GM21576 (cell line): ENCODE results near the gene GARRE1.
"Not testable (repeated sequence)": the region's sequence is repeated elsewhere in the genome, so short reads cannot be mapped to it uniquely, and the experiment has no call there.

Experiments used
- ATAC-seq: cut with Tn5 transposase; IDR thresholded peaks from one replicate; pipeline ENCODE4 v1.9.1; 2021; ENCODE audit warnings: mild to moderate bottlenecking, moderate library complexity; ENCODE audit not compliant: unreplicated experiment

The GARRE1 gene

DNA sequence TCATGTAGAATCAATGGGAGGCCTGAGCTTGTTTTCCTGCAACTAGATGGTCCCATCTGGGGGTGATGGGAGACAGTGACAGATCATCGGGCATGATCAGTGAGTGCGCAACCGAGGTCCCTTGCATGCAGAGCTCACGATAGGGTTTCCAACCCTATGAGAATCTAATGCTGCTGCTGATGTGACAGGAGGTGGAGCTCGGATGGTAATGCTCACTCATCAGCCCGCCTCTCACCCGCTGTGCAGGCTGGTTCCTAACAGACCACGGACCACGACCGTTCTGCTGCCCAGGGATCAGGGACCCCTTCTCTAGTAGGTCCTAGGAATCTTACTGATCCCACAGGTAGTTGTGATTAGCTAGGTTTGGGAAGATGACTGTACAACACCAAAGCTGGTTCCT, 23.5 kb upstream of the GARRE1 start:
- no peak for ATAC-seq

DNA sequence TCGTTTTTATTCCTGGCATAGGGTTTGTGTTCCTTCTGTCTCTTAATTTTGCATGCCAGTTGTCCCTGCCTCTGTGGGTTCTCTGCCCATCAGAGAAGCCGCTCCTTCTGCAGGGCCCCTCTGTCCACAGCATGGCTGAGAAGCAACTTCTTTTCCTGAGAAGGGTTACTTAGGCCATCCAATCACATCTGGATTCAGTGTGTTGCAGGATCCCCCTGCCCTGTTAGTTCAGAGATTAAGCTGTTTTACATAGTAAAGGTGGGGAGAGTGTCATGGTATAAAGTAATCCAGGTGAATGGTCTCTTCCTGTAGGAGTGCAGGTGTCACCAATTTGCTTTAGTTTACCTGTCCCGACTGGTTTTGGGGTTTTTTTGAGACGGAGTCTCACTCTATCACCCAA, 22.9 kb upstream of the GARRE1 start:
- no peak for ATAC-seq

DNA sequence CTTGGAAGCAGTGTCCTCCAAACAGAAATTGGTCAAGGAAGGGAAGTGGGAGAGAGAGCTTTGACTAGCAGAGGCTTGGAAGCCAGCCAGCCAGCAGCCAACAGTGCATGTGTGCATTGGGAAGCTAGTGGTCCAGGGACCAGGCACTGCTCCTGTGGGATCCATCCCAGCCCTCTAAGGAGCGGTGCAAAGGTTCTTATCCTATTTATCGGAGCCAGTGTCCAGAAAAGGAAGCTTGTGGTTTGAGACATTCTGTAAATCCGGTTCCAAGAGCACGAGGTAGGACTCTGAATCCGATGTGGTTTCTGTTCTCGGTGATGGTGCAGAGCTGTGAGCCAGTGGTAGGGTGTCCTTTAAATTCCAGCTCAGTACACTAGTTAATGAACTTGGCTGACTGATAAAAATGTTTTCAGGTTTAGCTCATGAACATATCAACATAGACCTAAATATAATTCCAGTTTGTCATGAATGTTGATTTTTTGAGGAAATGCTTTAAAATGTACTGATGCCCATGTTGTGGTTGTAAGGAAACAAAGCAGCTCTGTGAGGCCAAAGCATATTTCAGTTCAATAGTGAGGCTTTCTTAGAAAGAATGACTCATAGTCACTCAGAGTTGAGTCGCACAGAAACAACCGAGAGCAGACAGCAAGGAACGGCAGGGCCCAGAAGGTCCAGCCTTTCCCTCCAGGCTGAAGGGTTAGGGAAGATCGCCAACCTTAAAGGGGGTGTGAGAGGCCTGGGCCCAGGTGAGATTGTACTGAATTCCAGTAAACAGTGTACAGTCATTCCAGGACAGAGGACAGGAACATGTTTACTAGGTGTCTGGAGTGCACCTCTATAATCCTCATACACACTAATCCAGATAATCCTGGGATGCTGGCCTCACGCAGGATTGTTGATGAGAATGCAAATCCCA, 21.5 kb upstream of the GARRE1 start:
- peak; percentile 64 for ATAC-seq

DNA sequence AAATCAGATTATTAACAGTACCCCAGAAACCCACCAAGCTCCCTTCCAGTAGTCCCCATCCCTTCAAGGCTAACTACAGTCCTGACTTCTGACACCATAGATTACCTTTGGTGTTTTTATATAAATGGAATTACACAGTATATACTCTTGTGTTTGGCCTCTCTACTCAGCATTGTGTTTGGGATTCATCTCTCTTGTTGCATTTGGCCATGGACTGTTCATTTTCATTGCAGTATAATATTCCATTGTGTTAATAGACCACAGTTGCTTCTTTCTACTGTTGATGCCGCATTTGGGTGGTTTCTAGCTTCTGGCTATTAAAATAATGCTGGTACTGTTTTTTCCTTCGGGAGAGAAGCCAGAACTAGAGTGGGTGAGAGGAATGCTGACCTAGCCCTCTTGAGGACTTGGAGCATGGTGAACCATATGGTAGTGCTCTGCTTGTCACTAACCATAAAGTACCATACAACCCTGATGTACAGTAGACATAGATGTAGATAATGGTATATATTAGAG, 18.9 kb upstream of the GARRE1 start:
- no peak for ATAC-seq

DNA sequence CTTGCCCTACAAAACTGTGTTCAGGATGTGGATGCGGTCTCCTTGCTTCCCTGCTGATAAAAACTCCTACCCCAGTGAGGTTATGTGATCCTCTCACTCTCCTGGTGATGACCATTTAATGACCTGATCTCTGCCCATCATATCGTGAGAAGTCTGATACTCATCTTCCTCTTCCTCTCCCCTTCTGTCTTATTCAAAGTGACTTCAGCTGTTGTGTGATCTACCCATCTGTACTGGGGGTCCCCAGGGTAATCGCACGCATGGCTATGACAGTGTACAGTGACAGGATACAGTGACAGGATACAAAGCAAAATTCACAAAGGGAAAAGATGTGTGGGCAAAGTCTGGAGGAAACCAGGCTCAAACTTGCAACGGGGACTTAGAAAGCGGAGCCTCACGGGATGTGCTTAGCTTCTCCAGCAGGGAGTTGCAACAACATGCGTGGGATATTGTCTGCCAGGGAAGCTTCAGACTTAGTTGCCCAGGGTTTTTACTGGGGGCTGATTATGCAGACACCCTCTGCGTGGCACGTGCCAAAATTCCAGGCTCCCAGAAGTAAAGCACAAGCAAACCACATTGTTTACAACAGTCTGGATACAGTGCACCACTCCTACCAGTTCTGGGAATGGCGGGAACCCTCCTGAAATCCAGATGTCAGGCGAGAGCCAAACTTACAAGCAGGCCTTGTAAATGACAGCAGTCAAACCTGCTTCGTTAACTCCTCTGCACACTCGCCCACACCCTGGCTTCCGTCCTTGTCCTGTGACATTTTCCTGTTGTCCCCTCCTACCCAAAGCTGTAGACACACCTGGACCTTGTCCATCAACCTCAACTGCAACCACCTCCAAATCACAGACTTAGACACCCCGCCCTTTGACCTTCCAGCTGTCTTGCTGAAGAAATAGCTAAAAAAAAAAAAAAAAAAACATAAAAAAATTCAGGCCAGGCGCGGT, 18.0 kb upstream of the GARRE1 start:
- no peak for ATAC-seq

DNA sequence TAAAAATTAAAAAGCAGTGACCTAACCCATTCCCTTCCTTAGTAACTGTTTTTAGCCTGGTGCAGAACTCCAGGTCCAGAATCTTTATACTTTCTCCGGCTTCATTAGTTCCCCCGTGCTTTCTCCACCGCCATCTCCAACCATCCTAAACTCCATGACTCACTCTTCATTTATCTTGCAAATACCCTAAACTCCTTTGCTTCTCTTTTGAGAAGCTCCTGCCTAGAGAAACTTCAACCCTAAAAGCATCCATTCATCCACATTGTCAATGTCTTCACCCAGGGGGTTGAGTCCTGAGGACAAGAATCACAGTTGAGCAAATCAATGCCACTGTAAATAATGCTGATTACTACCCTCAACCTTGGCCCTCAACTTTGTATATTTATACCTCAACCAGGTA, 17.1 kb upstream of the GARRE1 start:
- no peak for ATAC-seq

DNA sequence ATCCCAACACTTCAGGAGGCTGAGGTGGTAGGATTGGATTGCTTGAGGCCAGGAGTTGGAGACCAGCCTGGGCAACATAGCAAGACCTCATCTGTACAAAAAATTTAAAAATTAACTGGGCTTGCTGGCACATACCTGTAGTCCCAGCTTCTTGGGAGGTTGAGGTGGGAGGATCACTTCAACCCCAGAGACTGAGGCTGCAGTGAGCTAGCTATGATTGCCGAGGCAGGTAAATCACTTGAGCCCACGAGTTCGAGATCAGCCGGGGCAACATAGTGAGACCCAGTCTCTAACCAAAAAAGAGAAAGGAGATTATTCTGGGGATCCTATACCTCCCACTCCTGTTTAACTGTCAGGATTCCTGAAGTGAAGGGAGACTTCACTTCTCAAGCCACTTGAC, 16.4 kb upstream of the GARRE1 start:
- ATAC-seq = no peak

DNA sequence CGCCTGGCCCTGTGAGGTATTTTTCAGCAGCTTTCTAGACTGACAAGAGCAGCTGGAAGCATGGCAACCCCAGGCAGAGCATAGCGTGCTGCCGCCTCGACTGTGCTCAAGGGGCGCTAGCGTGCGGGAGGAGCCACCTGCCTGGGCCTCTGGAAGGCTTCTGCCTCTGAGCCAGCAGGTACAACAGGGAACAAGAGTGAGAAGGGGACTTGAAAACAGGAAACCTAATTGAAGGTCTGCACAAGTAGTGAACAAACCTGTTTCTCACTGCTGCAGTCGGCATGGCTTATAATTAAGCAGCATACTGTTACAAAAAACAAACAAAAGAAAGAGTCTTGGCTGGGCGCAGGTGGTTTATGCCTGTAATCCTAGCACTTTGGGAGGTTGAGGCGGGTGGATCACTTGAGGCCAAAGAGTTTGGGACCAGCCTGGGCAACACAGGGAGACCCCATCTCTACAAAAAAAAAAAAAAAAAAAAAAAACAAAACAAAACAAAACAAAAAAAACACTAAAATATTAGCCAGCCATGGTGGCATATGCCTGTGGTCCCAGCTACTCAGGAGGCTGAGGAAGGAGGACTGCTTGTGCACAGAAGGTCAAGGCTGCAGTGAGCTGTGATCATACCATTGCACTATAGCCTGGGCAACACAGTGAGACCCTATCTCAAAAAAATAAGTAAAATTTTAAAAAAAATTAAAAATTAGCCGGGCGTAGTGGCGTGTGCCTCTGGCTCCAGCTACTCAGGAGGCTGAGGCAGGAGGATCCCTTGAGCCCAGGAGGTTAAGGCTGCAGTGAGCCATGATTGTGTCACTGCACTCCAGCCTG, 12.6 kb upstream of the GARRE1 start:
- ATAC-seq = no peak

DNA sequence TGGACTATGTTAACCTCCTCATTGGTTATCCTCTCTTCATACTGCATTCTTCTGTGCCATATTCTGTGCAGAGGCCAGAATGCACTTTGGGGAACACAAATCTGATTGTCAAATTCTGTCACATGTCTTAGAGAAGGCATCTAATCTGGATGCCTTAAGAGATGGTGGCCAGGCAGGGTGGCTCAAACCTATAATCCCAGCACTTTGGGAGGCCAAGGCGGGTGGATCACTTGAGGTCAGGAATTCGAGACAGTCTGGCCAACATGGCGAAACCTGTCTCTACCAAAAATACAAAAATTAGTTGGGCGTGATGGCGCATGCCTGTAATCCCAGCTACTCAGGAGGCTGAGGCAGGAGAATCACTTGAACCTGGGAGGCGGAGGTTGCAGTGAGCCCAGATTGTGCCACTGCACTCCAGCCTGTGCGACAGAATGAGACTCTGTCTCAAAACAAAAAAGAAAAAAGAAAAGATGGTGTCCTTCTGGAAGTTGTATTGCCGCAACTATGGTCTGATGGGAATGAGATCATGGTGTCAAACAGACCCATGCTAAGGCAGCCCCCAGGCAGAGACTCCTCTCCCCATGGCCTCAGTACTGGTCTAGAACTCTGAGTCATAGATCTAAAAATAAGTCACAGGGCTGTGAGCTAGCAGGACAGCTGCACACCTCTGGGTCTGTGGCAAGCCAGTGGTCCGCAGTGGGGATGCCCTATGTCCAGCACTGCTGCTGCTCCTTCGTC, 11.0 kb upstream of the GARRE1 start:
- not testable (repeated sequence) for ATAC-seq

DNA sequence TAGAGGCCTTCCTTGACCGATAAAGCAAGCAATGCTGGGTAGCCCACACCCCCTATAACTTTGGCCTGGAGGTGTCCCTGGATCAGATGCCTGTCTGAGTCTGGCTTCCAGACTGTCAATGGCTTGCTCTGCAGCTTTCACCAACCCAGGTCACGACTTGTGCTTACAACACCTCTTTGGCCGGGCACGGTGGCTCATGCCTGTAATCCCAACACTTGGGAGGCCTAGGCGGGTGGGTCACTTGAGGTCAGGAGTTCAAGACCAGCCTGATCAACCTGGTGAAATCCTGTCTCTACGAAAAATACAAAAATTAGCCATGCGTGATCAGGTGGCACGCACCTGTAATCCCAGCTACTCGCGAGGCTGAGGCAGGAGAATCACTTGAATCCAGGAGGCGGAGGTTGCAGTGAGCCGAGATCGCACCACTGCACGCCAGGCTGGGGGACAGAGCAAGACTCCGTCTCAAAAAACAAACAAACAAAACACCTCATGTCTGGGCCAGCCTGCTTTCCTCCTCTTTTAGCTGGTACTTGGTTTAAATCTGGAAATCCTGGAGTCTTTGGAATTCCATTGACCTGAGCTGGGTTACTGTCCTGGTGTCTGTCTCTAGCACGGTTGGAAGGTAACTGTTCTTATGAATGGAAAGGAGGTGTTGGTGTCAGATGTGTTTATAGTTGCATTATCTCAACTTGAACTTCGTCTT, 10.3 kb upstream of the GARRE1 start:
- ATAC-seq = no peak

DNA sequence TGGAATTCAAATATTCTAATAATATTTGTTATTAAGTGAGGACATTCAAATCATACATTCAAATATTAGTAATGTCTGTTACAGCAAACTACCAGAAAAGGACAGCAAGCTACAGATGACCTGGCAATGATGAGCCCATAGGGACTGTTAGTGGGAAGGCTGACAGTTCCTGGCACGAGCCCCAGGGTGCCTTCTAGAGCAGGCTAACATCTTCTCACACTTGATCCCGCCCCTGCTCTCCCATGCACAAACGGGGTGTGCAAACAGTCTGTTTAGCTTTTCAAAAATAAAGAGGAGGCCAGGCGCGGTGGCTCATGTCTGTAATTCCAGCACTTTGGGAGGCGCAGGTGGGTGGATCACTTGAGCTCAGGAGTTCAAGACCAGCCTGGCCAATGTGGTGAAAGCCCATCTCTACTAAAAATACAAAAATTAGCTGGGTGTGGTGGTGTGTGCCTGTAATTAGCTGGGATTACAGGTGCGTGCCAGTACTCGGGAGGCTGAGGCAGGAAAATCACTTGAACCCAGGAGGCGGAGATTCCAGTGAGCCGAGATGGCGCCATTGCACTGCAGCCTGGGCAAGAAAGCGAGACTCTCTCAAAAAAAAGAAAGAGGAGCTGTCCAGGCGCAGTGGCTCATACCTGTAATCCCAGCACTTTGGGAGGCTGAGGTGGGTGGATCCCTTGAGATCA, 9.6 kb upstream of the GARRE1 start:
- no peak for ATAC-seq

DNA sequence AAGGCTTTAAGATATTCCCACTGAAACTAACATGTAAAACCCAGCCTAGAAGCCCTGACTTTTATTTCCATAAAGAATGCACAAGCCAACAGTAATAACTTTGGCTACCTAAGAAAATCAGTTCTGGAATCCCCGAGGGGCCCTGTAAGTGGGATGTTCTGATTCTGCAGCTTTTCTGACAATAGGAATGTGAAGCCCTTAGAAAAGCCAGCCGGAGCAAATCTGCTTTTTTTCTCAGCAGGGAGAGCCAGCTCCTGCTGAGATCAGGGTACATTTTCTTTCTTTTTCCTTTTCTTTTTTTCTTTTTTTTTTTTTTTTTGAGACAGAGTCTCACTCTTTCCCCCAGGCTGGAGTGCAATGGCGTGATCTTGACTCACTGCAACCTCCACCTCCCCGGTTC, 8.0 kb upstream of the GARRE1 start:
- ATAC-seq = no peak

DNA sequence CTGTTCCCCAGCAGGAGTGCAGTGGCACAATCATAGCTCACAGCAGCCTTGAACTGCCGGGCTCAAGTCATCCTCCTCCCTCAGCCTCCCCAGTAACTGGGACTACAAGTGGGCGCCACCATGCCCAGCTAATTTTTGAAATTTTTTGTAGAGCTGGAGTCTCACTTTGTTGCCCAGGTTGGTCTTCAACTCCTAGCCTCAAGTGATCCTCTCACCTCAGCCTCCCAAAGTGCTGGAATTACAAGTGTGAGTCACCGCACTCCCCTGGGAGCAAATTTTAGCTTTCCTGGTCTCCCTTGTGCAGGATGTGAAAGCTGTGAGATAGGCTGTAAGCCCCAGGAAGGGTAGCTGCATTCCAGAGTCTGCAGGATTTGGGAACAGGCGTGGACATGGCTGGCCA, 5.4 kb upstream of the GARRE1 start:
- ATAC-seq = no peak

DNA sequence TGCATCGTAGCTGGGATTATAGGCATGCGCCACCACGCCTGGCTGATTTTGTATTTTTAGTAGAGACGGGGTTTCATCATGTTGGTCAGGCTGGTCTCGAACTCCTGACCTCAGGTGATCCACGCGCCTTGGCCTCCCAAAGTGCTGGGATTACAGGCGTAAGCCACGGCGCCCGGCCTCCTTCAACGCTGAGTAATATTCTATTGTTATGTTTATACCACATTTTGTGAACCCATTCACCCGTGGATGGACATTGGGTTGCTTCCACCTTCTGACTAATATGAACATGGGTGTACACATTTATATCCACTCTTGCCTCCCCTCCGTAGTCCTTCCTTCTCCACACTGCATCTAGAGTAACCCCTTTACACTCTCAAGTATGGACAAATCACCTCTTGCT, 1.2 kb upstream of the GARRE1 start:
- not testable (repeated sequence) for ATAC-seq

DNA sequence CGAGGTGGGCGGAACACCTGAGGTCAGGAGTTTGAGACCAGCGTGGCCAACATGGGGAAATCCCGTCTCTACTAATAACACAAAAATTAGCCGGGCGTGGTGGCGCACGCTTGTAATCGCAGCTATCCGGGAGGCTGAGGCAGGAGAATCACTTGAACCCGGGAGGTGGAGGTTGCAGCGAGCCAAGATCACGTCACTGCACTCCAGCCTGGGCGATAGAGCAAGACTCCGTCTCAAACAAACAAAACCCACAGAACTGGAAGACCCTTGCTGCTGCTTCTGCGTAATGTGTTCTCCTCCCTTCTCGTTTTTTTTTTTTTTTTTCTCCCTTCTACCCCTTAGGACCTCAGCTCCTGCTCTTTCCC, 691 bp upstream of the GARRE1 start:
- not testable (repeated sequence) for ATAC-seq

DNA sequence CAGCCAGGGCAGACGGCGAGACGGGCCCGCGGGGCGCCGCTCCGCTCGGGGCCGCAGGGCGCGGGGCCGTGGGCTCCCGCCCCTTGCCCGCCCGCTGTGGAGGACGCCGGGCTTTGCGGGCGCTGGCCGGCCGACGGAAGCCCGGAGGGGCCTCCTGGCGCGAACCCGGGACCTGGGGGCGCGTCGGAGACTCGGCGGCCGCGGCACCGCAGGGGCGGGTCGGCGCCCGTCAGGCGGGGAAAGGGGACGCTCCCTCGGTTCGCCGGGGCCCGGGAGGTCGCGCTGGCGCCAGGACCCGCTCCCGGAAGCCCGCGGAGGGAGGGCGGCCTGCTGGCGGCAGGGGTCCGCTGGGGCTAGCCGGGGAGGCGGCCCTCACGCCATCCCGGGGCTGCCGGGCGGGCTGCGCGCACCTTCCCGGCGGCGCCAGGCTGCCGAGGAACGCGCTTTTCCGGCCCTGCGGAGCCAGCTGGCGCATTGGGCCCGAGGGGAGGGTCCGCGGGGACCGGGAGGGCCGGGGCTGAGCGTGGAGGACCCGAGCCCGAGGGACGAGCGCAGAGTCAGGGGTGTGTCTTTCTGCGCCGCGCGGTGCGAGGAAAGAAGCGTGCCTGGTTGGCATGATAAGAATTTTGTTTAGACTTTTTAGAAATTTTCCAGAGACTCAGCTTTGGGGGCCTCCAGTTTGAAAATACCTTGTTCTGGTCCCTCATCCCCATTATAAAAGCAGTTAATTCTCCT, 511 bp downstream of the GARRE1 start:
- peak; percentile 53 for ATAC-seq

DNA sequence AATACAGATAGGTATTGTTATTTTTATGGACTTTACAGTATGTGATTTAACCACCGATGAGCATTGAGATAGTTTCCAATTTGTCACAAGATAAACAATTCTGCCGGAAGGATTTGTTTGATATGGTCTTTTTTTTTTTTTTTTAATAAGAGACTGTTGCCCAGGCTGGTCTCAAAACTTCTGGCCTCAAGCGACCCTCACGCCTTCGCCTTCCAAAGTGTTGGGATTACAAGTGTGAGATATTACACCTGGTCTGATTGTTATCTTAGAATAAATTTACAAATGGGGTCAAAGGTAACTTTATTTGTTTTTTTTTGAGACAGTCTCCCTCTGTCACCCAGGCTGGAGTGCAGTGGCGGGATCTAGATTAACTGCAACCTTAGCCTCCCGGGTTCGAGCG, 1.2 kb downstream of the GARRE1 start:
- ATAC-seq = no peak

DNA sequence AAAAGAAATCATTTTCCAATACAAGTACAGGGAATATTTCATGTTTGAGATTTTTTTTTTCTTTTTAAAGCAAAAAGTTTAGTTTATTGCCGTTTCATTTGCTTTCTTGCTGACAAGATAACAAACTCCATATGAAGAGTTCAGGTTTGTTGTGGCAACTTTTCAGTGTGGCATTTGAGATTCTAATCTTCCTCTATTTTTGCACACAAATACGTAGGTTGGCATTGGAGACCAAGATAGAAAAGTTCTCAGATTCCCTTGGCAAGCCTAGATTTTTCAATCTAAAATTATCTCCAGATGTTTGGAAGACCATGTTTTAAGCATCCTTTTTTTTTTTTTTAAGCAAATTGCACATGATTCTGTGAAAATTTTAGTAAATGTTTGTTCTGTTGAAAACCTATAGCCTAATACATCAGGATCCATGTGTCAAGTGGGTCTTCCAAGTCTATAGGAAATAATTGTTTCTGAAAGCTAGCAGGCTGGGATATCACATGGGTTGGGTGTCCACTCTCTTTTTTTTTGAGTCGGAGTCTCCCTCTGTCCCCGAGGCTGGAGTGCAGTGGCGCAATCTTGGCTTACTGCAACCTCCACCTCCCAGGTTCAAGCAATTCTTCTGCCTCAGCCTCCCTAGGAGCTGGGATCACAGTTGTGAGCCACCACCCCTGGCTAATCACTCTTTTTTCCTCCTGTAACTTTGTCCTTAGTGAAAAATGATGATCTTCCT, 2.6 kb downstream of the GARRE1 start:
- no peak for ATAC-seq
